ENCODE data around the gene DPRX.

DPRX gene, protein sequence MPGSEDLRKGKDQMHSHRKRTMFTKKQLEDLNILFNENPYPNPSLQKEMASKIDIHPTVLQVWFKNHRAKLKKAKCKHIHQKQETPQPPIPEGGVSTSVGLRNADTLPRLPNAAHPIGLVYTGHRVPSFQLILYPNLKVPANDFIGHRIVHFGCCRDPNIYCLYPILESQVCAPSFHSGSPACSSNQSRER

DNA sequence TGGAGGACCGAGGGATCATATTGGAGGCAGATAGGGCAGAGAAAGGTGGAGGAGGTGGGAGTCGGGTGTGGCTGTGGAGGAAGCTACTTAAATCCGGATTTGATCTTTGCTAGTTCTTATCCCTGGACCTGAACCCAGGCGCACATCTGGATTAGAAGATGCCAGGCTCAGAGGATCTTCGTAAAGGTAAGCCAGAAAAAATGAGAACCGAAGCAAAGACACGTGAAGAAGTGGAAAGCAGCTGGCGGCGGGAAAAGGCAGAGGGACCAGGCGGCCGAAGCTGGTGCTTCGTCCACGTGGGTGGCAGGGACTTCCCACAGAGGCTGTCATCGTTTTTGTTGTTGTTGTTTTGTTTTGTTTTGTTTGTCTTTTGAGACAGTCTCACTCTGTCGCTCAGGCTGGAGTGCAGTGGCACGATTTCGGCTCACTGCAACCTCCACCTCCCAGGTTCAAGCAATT, at the start of gene DPRX:
Gene DPRX, plus strand, starts transcription at position 51 of the 459 bp plus-strand sequence. Its CDS starts 108 bp downstream, at position 159.
- DNase-seq (ENCODE audit: low spot score), result no peak

DNA sequence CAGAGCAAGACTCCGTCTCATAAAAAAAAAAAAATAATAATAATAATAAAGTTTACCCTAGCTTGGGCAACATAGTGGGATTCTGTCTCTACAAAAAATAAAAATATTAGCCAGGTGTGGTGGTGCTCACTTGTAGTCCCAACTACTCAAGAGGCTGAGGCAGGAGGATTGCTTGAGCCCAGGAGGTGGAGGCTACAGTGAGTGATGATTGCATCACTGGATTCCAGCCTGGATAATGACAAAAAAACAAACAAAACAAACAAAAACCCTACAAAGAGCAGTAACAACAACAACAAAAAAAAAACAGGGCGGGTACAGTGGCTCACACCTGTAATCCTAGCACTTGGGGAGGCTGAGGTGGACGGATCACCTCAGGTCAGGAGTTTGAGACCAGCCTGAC, 48.6 kb upstream of the DPRX start:
- no peak for DNase-seq (ENCODE audit: low spot score)

DNA sequence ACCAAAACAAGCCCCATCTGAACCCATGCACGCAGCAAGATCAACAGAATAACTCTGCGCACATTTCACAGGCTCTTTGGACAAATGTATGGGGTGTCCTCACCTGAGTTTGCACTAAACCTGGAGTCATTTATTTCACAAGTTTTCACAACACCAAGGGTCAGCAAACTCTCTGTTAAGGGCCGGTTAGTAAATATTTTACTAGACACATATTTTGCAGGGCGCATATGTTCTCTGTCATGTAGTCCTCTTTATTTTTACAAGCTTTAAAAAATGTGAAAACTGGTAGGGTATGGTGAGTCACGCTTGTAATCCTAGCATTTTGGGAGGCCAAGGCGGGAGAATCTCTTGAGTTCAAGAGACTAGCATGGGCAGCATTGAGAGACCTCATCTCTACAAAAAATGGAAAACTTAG, 45.5 kb upstream of the DPRX start:
- no peak for DNase-seq (ENCODE audit: low spot score)

DNA sequence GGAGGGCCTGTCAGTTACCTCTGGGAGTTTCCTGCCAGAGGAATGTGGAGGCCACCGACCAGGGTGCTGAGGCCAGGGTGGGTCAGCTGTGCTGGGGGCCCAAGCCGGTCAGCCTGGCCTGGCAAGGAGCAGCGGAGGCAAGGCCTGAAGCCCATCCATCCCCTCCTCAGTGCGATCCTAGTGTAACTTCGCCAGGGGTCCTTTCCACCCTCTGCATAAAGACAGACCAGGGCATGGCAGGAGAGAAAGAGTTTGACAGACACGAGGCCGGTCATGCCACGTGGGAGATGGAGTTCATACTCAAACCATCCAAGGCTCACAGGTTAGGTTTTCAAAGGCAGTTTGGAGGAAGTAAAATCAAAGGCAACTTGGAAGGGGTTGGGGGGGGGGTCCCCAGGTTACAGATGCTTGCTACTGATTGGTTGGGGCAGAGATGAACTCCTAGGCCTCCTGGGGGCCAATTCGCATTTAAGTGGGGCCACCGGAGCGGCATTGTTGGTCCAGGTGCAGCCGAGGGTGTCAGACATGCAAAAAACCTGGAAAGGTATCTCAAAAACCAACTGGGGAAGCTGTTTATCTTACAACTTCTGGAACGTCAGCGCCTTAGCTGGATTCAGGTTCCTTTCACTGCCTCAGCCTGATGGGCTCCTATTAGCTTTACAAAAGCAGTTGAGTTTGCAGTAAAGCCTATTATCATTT, 36.8 kb upstream of the DPRX start:
- no peak for DNase-seq (ENCODE audit: low spot score)

DNA sequence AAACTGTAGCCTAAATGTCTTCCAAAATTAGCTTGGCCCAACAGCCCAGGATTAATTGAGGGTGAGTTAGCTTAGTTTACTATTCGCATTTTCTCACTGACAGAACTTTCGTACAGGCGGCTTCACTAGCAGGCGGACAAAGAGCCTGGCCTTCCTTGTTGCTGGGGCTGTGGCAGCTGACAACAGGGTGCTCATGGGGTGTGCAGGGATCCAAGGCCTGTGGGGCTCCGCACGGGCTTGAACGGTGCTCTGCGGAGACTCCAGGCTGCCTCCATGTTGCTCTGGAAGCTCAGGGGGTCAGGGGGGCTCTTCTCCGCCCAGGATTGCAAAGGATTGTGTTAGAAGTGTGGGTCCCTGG, 36.3 kb upstream of the DPRX start:
- DNase-seq (ENCODE audit: low spot score), result no peak

DNA sequence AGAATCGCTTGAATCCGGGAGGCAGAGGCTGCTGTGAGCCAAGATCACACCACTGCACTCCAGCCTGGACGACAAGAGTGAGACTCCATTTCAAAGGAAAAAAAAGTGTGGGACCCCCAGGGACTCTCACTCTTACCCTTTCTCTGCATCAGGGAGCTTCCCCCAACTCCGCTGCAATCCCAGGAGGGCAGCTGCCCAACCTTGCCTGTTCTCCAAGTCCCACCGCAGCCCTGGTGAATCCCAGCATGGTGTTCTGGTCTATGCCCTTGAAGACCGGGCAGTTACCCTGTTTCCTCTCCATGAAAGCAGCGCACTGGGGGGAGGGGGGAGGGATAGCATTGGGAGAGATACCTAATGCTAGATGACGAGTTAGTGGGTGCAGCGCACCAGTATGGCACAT, 35.7 kb upstream of the DPRX start:
- no peak for DNase-seq (ENCODE audit: low spot score)

DNA sequence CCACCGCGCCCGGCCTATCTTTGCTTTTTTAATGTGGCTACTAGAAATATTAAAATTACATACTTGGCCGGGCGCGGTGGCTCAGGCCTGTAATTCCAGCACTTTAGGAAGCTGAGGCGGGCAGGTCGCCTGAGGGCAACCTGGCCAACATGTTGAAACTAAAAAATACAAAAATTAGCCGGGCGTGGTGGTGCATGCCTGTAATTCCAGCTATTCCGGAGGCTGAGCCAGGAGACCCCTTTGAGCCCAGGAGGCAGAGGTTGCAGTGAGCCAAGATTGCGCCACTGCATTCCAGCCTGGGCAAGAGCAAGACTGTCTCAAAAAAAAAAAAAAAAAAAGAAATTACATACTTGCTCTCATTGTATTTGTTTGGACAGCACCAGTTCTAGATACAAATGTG, 34.8 kb upstream of the DPRX start:
- no peak for DNase-seq (ENCODE audit: low spot score)

DNA sequence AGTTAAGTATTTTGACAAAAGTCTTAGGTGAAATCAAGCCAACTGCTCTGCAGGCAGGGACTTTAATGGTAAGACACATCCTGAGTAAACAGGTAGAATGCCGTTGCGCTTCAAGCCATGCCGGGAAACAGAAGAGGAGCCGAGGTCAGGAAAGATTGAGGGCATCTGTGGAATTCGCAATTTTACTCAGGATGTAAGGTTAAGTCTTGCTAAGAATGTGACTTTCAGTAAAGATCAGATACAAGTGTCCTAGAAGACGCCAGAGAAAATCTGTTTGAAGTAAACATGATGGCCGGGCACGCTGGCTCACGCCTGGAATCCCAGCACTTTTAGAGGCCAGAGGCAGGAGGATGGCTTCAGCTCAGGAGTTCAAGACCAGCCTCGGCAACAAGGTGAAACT, 33.4 kb upstream of the DPRX start:
- DNase-seq (ENCODE audit: low spot score), result no peak

DNA sequence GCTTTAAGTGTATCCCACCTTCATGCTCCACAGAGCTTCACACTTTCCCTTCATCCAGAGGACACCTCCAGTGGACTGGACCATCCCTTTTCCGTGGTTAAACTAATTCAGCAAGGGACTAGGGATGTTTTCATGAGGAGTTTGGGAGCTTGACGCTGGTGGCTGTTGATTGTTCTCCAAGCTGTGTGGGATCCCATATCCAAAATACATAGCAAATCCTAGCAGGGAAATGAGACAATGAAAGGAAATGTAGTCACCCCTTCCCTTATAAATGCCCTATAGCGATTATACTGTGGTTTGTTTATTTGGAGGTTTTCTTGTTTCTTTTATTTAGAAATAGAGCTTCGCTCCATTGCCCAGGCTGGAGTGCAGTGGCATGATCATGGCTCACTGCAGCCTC, 31.6 kb upstream of the DPRX start:
- no peak for DNase-seq (ENCODE audit: low spot score)

DNA sequence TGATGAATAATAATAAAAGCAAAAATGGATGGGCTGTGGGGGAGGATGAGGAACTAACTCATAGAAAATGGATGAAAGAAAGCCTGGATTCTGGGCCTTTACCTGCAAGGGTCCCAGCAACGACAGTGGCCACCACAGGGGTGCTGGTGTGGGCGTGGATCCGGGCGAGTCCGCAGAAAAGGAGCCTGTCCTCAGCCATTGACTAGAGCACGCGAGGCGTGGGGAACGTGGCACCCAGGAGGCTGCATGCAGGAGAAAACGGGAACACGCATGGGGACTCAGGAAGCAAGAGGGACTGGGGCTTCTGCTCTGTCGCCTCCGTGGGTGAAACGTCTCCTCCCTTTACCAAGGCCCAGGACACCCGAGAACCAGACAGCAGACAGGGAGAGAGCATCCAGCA, 25.8 kb upstream of the DPRX start:
- DNase-seq (ENCODE audit: low spot score), result no peak

DNA sequence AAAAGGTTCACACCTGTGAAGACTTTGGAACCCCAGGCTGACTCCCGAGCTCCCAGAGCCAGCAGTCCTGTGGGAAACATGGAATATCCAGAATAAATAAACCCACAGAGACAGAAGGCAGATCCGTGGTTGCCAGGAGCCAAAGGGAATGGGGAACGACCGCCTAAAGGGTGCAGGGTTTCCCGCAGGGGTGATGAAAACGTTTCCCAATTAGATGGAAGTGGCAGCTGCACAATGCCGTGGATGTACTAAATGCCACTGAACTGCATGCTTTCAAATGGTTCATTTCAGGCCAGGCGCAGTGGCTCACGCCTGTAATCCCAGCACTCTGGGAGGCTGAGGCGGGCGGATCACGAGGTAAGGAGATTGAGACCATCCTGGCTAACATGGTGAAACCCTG, 23.4 kb upstream of the DPRX start:
- DNase-seq (ENCODE audit: low spot score), result no peak

DNA sequence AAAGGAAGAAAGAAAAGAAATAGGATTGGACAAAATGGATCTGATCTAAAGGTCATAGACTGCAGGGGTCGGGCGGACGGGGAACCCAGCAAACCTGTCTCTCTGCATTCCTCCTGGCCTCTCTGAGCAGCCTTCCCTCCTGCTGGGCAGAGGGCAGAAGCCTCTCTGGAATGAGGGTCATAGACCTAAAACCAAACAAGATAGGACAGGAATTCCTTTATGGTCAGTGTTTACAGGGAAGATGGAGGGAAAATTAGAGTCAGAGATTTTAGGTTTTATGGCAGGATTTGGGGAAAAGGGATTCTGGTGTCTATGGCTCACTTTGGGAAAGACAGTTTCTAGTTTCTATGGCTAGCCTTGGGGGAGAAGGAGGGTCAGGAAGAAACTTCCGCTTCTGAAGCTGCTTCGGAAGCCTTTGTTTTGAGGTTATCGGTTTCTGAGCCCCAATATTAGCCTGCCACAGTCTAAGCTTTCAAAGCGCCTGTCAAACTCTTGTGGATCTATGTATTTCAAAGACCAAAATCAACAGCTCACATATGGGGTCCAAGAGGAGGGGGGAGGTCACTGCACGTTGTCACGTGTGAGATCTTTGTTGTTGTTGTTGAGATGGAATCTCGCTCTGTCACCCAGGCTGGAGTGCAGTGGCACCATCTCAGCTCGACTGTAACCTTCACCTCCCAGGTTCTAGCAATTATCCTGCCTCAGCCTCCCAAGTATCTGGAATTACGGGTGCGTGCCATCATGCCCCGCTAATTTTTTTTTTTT, 18.9 kb upstream of the DPRX start:
- DNase-seq (ENCODE audit: low spot score), result no peak

DNA sequence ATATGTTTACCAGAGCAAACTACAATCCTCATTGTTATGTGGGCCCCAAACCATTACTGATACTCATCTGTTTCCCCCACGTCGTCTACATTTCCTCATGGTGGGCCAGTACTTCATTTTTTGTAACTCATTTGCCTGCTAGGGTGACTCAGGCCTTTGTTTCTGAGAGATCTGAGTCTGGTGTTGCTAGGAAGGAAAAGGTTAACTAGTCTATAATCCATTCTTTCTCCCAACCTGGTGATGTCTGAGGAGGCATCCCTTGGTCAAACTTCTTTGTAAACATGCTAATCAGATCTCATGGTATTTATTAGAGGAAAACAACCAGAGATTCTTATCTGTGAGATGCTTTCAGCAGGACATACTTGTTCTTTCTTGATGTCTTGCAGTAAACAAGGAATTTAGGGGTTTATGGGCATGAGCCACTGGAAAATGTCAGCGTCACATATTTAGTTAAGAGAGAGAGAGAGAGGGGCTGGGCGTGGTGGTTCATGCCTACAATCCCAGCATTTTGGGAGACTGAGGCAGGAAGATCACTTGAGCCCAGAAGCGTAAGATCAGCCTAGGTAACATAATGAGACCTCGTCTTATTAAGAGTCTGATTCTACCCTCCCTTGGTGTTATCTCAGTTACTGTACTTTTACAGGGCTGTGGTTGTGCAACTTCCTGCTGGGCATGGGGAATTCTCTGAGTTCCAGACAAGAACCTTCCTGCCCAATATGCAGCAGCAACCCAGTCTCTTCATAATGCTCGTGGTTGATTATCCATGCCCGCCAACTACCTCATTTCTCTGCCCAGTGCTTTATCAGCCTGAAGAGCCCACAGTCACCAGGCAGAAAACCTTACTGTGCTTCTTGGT, 9.7 kb upstream of the DPRX start:
- DNase-seq (ENCODE audit: low spot score), result peak; percentile 27

DNA sequence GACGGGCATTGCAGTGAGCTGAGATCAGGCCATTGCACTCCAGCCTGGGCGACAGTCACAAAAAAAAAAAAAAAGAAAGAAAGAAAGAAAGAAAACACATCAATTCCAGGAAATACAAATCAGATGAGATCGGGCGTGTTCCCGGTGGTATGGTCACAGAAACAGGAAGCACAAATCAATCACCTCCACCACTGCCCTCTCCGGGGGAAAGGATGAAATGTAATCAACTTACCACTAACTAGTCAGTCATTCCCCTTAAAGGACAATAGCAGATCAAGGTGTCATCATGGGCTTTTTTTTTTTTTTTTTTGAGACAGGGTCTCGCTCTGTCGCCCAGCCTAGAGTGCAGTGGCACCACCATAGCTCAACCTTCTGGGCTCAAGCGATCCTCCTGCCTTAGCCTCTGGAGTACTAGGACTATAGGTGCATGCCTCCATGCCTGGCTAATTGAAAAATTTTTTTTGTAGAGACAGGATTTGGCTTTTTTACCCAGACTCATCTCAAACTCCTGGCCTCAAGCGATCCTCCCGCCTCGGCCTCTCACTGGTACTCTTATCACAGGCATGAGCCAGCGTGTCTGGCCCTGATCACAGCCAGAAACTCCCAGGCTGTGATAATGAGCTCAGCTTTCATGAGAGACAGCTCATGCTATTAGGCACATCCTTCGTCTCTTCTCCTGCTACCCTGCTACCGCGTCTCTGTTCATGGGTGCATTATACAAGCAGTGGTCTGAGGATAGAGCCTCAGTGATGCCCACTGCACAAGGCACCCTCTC, 6.8 kb upstream of the DPRX start:
- no peak for DNase-seq (ENCODE audit: low spot score)

DNA sequence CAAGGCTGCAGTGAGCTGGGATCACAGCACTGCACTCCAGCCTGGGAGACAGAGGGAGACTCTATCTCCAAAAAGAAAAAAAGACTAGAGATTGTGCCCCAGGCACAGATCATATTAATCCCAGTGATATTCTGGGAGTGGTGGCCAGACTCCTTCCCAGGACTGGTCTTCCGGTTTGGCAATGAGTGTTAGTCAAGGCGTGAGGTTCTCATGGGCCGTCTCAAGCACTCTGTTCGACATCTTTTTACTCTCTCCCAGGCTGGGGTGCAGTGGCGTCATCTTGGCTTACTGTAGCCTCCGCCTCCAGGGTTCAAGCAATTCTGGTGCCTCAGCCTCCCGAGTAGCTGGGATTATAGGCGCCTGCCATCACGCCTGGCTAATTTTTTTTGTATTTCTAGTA, 5.3 kb upstream of the DPRX start:
- no peak for DNase-seq (ENCODE audit: low spot score)

DNA sequence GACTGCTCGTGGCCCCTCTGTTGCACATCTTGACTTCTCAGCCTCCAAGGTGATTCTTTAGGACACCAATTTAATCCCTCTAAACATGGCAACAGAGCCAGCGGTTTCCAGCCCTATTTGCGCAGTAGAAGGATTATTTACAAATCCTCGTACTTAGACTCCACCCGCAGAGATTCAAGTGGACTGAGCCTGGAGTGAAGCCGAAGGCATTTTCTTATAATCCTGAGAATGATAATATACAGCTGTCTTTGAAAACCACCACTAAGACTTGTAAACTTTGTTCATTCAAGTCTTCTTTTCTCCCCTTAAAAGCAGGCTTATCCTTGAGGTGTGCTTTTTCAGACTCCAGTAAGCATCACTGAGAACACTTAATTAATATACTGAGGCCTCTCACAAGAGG, 4.8 kb upstream of the DPRX start:
- DNase-seq (ENCODE audit: low spot score), result no peak

DNA sequence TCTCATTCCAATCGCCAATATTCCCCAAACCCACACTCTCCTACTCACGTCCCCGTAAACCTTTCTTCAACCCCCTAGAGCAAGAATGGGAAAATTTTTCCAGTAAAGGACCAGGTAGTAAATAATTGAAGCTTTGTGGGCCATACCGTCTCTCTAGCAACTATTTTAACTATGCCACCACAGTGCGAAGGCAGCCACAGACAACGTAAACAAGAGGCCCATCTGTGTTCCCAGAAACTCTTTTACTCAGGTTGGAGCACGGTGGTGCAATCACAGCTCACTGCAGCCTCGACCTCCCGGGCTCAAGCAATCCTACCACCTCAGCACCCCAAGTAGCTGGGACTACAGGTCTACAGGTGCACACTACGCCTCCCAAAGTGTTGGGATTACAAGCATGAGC, 3.0 kb downstream of the DPRX start:
- DNase-seq (ENCODE audit: low spot score), result no peak

DNA sequence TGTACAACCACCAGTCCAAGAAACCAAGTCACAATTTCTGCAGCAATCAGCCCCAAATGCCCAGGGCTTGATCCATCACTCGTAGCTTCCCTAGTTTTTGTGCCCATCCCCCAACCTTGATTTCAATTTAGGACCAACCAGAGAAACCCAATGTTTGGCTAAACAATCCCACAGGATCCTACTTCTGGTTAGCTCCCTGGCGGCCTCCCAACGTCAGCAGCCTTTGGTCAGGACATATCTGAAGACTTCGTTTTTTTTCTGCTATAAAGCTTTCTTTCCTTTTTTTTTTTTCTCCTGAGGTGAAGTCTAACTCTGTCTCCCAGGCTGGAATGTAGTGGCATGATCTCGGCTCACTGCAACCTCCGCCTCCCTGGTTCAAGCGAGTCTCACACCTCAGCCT, 7.7 kb downstream of the DPRX start:
- DNase-seq (ENCODE audit: low spot score), result no peak

DNA sequence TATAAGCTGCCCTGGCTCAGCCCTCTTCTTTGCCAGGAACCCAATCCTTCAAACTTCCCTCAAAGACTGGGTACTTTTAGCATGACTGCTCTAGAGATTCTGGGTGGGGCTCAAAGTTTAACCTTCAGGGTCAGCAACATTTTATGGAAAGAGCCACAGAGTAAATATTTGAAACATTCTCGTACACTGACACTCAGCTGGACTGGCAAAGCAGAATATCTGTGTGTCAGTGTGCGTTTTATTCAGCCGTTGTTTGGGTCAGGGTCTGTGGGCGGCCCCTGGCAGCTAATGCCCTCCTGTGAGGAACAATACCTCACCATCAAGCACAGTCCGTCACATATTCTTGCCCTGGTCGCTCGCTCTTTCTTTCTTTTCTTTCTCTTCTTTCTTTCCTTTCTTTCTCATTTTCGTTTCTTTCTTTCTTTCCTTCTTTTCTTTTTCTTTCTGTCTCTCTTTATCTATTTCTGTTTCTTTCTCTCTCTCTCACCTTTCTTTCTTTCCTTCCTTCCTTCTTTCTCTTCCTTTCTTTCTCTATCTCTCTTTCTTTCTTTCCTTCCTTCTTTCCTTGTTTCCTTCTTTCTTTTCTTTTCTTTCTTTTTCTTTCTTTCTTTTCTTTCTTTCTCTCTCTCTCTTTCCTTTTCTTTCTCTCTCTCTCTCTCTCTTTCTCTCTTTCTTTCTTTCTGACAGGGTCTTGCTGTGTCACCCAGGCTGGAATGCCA, 10.7 kb downstream of the DPRX start:
- no peak for DNase-seq (ENCODE audit: low spot score)

DNA sequence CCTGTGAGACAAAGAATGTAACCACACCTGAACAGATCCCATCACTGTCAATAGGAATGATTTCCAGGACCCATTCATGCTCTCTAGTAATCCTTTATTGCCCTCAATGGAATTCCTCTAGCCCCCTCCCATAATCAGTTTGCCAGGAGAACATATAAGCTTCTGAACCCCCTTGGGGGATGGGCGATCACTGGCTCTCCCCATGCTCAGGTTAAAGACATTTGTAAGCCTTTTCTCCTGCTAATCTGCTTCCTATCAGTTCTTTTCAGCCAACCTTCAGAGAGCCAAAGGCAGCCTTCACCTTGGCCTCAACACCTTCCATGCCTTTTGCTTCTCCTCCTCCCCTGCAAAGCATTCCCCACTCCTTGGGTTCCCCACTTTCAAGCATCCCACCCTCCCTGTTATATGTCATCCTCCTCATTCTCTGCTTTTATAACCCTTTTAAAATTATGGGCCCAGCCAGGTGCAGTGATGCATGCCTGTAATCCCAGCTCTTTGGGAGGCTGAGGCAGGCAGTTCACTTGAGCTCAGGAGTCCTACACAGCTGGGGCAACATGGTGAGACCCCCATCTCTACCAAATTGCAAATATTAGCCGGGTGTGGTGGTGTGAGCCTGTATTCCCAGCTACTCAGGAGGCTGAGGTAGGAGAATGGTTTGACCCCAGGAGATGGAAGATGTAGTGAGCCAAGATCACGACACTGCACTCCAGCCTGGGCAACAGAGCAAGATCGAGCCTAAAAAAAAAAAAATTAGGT, 12.4 kb downstream of the DPRX start:
- no peak for DNase-seq (ENCODE audit: low spot score)

Measured in SW480 (cell line).